Inferior parietal cortex (tissue), 1 donor: Measurements from ENCODE around the gene PDGFRA.

Experiments
- DNase-seq: peaks from one replicate; pipeline ENCODE4 v3.0.0-alpha.2; 2016; ENCODE audit errors: extremely low spot score

Gene PDGFRA

GRCh38 chr4:54255881-54256280 lies 26.8 kb downstream of the PDGFRA start:
- no peak for DNase-seq

GRCh38 chr4:54256491-54257486 lies 27.7 kb downstream of the PDGFRA start:
- no peak for DNase-seq

GRCh38 chr4:54265366-54265765 lies 36.3 kb downstream of the PDGFRA start:
- DNase-seq = no peak

GRCh38 chr4:54268151-54268550 lies 39.1 kb downstream of the PDGFRA start:
- no peak for DNase-seq

- no peak for DNase-seq
These were observed 42.4 kb downstream of the PDGFRA start for GRCh38 chr4:54271464-54271863.

- DNase-seq = no peak
These were observed 43.0 kb downstream of the PDGFRA start for GRCh38 chr4:54272051-54272450.

- DNase-seq = no peak
These were observed 45.2 kb downstream of the PDGFRA start for GRCh38 chr4:54274264-54274663.

GRCh38 chr4:54274795-54275665 lies 45.9 kb downstream of the PDGFRA start:
- DNase-seq = no peak

GRCh38 chr4:54276641-54277430 lies 47.7 kb downstream of the PDGFRA start:
- DNase-seq = no peak

- no peak for DNase-seq
These were observed 48.6 kb downstream of the PDGFRA start for GRCh38 chr4:54277691-54278090.

GRCh38 chr4:54278216-54278615 lies 49.1 kb downstream of the PDGFRA start:
- DNase-seq = no peak

- DNase-seq = no peak
These were observed 52.1 kb downstream of the PDGFRA start for GRCh38 chr4:54281054-54281766.

- no peak for DNase-seq
These were observed 53.7 kb downstream of the PDGFRA start for GRCh38 chr4:54282837-54283236.

- no peak for DNase-seq
These were observed 60.2 kb downstream of the PDGFRA start for GRCh38 chr4:54289316-54289715.

GRCh38 chr4:54290980-54291379 lies 61.9 kb downstream of the PDGFRA start:
- no peak for DNase-seq

- no peak for DNase-seq
These were observed 67.6 kb downstream of the PDGFRA start for GRCh38 chr4:54296548-54297203.

GRCh38 chr4:54308110-54308509 lies 79.0 kb downstream of the PDGFRA start:
- no peak for DNase-seq

- DNase-seq = peak; percentile 15
These were observed 86.8 kb downstream of the PDGFRA start for GRCh38 chr4:54315561-54316538.

GRCh38 chr4:54317690-54318089 lies 88.6 kb downstream of the PDGFRA start:
- no peak for DNase-seq
